HepG2 (cell line): ENCODE measurements around the gene EMC9. TPM values are rescaled to one million over a fixed set of nuclear protein-coding genes. Genes with fewer than 3 reads are reported as not detected.

ENCODE experiments used
- GFI1 ChIP-seq: sonication (generic); formaldehyde crosslinking; IDR thresholded peaks from 2 replicates; pipeline ENCODE4 v1.5.0; 2020; ENCODE audit warnings: missing genetic modification reagents, mild to moderate bottlenecking, borderline replicate concordance
- U2AF1 ChIP-seq: fragments of 200-400 bp; formaldehyde crosslinking; optimal IDR thresholded peaks from 2 replicates; pipeline ENCODE3; 2017; ENCODE audit warnings: mild to moderate bottlenecking, low read depth, low read length
- ZNF124 ChIP-seq: sonication (generic); formaldehyde crosslinking; IDR thresholded peaks from 2 replicates; pipeline ENCODE4 v1.4.0; 2020; ENCODE audit warnings: missing genetic modification reagents
- ZNF326 ChIP-seq: sonication (generic); formaldehyde crosslinking; IDR thresholded peaks from 2 replicates; pipeline ENCODE4 v1.4.0; 2020; ENCODE audit warnings: missing genetic modification reagents, borderline replicate concordance
- ZNF549 ChIP-seq: sonication (generic); formaldehyde crosslinking; IDR thresholded peaks from 2 replicates; pipeline ENCODE4 v1.5.0; 2020; ENCODE audit warnings: missing genetic modification reagents
- polyA plus RNA-seq, 8 experiments: library from polyadenylated mRNA; depleted of rRNA in 3 of 8; stranded (reverse) in 7 of 8; unstranded in 1 of 8; fragments of >200 nt; fragmentation: Illumina TruSeq in 4 of 8; extraction: Trizol in 4 of 8; gene quantifications; 2 replicates each; pipeline versions ENCODE4 v1.2.1 to v1.2.3, GENCODE V29; 2011 to 2016; ENCODE audit warnings: low read depth in 4 of 8, missing spikeins in 1 of 8, mixed read lengths in 1 of 8; ENCODE audit not compliant: insufficient read depth in 1 of 8
- total RNA-seq, 5 experiments: library from RNA; depleted of rRNA; stranded (reverse); fragments of >200 nt; fragmentation: Illumina TruSeq; extraction: Trizol; gene quantifications; 2 replicates each; pipeline ENCODE4 v1.2.3, GENCODE V29; 2016; ENCODE audit warnings: low read depth in 1 of 5
- TF ChIP-seq, protein P1 (sequence below): sonication (generic); formaldehyde crosslinking; IDR thresholded peaks from 2 replicates; pipeline ENCODE4 v1.8.1; 2023; ENCODE audit warnings: mild to moderate bottlenecking, moderate library complexity, missing genetic modification reagents
- TF ChIP-seq, protein P2 (sequence below): sonication (generic); IDR thresholded peaks from 2 replicates; pipeline ENCODE4 v1.6.1; 2016; ENCODE audit warnings: low read depth, borderline replicate concordance
- TF ChIP-seq, protein P3 (sequence below): sonication (generic); formaldehyde crosslinking; IDR thresholded peaks from 2 replicates; pipeline ENCODE4 v1.5.1; 2020; ENCODE audit warnings: missing genetic modification reagents, mild to moderate bottlenecking, borderline replicate concordance
- TF ChIP-seq, protein P4 (sequence below): IDR thresholded peaks from 2 replicates; pipeline ENCODE4 v1.6.1; 2016; ENCODE audit warnings: mild to moderate bottlenecking
- TF ChIP-seq, protein P5 (sequence below): sonication (generic); formaldehyde crosslinking; IDR thresholded peaks from 2 replicates; pipeline ENCODE4 v1.4.0; 2020; ENCODE audit warnings: missing genetic modification reagents
- TF ChIP-seq, protein P6 (sequence below): sonication (generic); formaldehyde crosslinking; IDR thresholded peaks from 2 replicates; pipeline ENCODE4 v1.5.1; 2020; ENCODE audit warnings: mild to moderate bottlenecking, missing genetic modification reagents, moderate library complexity

Gene EMC9
- total and polyA plus RNA-seq, 2 of the 13 experiments (the other 11 are each of a cell fraction or from before 2014, with no cell fraction given), result 60.5 to 78.7 TPM

DNA sequence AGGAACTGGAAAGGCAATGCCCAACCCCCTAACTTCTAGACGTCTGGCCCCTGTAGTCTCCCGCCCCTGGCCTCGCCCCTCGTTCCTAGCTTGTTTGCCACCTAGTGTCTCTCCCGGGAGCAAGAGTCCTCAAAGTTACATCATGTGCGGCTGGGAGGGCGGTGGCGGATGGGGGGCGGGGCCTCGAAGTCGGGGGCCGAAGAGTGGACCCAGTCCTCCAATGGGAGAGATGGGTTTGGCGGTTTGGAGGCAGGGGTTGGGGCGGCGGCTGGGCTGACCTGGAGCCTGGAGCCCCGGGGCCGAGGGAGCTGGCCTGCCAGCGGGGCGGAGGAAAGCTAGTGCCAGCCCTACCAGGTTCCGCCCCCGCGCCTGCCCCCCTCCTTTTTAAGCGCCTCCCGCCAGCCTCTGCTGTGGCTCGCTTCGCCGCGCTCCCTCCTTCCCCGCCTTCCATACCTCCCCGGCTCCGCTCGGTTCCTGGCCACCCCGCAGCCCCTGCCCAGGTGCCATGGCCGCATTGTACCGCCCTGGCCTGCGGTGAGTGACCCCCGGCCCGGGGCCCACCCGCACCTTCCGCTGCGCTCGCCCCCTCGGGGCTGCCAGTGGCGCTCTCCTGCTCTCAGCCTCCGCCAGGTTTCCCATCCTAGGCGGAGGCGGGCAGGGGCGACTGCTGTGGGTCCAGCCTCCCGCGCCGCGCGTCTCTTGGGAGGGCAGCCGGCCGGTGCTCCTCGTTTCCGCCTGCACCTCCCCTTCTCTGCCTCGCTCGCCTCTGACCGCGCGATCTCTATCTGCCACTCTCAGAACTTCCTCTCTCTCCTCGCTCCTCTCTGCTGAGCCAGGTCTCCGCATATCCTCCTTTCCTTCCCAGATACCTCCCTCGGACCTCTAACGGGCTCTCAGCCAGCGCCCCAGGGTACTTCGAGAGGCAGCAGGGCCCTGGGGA, 47.2 kb downstream of the EMC9 start, which contains the start of gene PCK2 (continued):
- TF ChIP-seq, protein P1, sequence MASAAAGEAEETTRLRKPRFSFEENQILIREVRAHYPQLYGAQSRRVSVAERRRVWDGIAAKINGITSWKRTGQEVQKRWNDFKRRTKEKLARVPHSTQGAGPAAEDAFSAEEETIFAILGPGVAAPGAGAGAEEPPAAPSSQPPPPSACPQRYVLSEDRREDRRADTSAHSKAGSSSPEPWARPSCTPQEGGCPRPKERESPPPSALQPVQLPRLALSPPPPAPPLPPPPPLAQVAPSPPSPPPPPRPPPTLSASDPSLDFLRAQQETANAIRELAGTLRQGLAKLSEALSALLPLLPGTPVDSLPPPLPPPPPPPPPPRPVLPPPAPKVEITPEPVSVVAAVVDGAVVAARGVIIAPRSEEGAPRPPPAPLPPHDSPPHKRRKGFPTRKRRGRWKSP (CRISPR knock-in tag), result no peak
- TF ChIP-seq, protein P2, sequence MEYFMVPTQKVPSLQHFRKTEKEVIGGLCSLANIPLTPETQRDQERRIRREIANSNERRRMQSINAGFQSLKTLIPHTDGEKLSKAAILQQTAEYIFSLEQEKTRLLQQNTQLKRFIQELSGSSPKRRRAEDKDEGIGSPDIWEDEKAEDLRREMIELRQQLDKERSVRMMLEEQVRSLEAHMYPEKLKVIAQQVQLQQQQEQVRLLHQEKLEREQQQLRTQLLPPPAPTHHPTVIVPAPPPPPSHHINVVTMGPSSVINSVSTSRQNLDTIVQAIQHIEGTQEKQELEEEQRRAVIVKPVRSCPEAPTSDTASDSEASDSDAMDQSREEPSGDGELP, result peak; percentile 86; the same call in 1 of the 2 replicates
- TF ChIP-seq, protein P3, sequence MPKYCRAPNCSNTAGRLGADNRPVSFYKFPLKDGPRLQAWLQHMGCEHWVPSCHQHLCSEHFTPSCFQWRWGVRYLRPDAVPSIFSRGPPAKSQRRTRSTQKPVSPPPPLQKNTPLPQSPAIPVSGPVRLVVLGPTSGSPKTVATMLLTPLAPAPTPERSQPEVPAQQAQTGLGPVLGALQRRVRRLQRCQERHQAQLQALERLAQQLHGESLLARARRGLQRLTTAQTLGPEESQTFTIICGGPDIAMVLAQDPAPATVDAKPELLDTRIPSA, result no peak
- TF ChIP-seq ZNF326 (CRISPR knock-in tag) (0 out of 2 replicates have a peak, but pooled peaks have one; percentile 62), ZNF549 (CRISPR knock-in tag) (peak; percentile 68; the same call in 1 of the 2 replicates), U2AF1 (no peak), ZNF124 (CRISPR knock-in tag) (peak; percentile 95), GFI1 (CRISPR knock-in tag) (no peak)
- TF ChIP-seq, protein P4, sequence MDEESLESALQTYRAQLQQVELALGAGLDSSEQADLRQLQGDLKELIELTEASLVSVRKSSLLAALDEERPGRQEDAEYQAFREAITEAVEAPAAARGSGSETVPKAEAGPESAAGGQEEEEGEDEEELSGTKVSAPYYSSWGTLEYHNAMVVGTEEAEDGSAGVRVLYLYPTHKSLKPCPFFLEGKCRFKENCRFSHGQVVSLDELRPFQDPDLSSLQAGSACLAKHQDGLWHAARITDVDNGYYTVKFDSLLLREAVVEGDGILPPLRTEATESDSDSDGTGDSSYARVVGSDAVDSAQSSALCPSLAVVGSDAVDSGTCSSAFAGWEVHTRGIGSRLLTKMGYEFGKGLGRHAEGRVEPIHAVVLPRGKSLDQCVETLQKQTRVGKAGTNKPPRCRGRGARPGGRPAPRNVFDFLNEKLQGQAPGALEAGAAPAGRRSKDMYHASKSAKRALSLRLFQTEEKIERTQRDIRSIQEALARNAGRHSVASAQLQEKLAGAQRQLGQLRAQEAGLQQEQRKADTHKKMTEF (CRISPR knock-in tag), result peak; percentile 99
- TF ChIP-seq, protein P5, sequence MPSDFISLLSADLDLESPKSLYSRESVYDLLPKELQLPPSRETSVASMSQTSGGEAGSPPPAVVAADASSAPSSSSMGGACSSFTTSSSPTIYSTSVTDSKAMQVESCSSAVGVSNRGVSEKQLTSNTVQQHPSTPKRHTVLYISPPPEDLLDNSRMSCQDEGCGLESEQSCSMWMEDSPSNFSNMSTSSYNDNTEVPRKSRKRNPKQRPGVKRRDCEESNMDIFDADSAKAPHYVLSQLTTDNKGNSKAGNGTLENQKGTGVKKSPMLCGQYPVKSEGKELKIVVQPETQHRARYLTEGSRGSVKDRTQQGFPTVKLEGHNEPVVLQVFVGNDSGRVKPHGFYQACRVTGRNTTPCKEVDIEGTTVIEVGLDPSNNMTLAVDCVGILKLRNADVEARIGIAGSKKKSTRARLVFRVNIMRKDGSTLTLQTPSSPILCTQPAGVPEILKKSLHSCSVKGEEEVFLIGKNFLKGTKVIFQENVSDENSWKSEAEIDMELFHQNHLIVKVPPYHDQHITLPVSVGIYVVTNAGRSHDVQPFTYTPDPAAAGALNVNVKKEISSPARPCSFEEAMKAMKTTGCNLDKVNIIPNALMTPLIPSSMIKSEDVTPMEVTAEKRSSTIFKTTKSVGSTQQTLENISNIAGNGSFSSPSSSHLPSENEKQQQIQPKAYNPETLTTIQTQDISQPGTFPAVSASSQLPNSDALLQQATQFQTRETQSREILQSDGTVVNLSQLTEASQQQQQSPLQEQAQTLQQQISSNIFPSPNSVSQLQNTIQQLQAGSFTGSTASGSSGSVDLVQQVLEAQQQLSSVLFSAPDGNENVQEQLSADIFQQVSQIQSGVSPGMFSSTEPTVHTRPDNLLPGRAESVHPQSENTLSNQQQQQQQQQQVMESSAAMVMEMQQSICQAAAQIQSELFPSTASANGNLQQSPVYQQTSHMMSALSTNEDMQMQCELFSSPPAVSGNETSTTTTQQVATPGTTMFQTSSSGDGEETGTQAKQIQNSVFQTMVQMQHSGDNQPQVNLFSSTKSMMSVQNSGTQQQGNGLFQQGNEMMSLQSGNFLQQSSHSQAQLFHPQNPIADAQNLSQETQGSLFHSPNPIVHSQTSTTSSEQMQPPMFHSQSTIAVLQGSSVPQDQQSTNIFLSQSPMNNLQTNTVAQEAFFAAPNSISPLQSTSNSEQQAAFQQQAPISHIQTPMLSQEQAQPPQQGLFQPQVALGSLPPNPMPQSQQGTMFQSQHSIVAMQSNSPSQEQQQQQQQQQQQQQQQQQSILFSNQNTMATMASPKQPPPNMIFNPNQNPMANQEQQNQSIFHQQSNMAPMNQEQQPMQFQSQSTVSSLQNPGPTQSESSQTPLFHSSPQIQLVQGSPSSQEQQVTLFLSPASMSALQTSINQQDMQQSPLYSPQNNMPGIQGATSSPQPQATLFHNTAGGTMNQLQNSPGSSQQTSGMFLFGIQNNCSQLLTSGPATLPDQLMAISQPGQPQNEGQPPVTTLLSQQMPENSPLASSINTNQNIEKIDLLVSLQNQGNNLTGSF (CRISPR knock-in tag), result peak; percentile 87
- TF ChIP-seq, protein P6, sequence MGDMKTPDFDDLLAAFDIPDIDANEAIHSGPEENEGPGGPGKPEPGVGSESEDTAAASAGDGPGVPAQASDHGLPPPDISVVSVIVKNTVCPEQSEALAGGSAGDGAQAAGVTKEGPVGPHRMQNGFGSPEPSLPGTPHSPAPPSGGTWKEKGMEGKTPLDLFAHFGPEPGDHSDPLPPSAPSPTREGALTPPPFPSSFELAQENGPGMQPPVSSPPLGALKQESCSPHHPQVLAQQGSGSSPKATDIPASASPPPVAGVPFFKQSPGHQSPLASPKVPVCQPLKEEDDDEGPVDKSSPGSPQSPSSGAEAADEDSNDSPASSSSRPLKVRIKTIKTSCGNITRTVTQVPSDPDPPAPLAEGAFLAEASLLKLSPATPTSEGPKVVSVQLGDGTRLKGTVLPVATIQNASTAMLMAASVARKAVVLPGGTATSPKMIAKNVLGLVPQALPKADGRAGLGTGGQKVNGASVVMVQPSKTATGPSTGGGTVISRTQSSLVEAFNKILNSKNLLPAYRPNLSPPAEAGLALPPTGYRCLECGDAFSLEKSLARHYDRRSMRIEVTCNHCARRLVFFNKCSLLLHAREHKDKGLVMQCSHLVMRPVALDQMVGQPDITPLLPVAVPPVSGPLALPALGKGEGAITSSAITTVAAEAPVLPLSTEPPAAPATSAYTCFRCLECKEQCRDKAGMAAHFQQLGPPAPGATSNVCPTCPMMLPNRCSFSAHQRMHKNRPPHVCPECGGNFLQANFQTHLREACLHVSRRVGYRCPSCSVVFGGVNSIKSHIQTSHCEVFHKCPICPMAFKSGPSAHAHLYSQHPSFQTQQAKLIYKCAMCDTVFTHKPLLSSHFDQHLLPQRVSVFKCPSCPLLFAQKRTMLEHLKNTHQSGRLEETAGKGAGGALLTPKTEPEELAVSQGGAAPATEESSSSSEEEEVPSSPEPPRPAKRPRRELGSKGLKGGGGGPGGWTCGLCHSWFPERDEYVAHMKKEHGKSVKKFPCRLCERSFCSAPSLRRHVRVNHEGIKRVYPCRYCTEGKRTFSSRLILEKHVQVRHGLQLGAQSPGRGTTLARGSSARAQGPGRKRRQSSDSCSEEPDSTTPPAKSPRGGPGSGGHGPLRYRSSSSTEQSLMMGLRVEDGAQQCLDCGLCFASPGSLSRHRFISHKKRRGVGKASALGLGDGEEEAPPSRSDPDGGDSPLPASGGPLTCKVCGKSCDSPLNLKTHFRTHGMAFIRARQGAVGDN, result peak; percentile 94
